HG03571 (cell line): ENCODE results near the gene TIMP2.
"Not testable (repeated sequence)": the region's sequence is repeated elsewhere in the genome, so short reads cannot be mapped to it uniquely, and the experiment has no call there.

Source experiments
- ATAC-seq: cut with Tn5 transposase; IDR thresholded peaks from one replicate; pipeline ENCODE4 v1.9.1; 2021; ENCODE audit not compliant: unreplicated experiment

TIMP2 gene

DNA sequence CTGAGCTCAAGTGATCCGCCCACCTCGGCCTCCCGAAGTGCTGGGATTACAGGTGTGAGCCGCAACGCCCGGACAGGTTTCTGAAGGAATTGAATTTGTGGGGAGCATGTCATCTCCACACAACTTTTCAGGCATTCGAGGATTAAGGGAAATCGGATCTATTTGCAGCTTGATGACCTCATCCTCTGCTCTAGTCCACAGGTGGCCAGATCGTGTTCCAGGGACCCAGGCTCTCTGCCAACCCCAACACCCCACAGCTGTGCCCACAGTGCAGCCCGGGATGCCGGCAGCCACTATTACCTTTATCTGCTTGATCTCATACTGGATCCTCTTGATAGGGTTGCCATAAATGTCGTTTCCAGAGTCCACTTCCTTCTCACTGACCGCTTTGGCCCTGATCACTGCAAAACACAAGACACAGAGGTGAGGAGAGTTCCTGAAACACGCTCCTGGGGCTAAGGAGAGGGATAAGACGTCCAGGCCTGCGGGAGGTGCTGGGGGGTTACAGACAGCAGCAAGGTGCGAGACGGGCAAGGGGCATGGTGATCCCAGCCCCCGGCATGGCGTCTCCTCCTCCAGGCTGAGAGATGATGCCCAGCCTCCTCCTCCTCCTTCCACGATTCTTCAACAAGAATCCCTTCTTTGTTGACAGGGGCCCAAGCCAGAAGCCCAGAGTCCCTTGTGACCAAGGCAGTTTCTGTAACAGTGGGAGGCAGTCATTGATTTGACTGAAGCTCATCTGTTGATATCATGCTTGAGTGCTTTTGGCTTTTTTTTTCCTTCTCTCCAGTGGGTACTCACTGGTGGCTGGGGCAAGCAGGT, 51.5 kb downstream of the TIMP2 start:
- ATAC-seq, result no peak

DNA sequence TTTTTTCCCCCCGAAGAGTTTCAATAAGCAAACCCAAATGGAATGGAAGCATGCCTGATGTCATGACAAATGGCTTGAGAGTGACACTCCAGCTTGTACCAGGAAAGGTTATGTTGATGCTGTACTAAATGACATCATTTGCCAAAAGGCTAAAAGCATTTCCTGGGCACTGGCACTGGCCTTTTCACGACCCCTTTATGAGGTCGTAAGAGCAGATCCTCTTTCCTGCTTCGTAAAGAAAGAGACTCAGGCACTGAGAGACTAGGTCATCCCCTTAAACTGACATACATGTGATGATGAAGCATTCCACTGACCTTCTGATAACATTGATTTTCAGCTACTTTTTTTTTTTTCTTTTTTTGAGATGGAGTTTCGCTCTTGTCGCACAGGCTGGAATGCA, 52.7 kb downstream of the TIMP2 start:
- ATAC-seq, result no peak

DNA sequence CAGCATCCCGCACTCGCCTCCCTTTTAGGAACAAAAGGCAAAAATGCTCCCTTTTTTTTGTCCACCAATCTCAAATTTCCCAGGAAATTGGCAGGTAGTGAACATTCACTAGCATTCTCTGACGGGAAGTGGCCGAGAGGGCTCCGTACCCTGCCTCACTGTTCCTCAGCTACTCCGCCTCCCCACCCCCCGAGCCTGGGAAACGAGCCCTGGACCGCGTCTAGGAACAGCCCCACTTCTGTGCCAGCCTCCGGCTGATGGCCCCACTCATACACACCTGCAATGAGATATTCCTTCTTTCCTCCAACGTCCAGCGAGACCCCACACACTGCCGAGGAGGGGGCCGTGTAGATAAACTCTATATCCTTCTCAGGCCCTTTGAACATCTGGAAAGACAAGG, 54.6 kb downstream of the TIMP2 start:
- ATAC-seq, result no peak

DNA sequence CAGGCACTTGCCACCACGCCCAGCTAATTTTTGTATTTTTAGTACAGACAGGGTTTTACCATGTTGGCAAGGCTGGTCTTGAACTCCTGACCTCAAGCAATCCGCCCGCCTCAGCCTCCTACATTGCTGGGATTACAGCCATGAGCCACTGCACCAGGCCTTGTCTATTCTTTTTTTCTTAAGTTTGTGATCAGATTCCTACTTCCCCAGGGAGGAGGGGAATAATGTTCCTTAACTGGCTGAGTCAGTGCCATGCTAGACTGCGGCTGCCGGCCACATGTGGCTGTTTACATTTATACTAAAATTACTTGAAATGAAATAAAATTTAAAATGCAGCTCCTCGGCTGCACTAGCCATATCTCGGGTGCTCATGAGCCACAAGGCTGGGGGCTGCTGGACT, 56.8 kb downstream of the TIMP2 start:
- ATAC-seq, result no peak

DNA sequence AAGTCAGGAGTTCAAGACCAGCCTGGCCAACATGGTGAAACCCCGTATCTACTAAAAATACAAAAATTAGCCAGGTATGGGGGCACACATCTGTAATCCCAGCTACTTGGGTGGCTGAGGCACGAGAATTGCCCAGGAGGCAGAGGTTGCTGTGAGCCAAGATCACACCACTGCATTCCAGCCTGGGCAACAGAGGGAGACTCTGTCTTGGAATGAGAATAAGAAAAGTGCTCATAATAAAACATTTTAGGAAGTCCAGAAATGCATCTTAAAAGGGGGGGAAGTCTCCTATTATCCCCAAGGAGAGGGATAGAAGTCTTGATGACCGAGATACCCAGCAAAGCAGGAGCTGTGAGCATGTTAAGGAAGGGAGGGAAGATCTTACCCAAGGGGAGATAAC, 58.1 kb downstream of the TIMP2 start:
- not testable (repeated sequence) for ATAC-seq

DNA sequence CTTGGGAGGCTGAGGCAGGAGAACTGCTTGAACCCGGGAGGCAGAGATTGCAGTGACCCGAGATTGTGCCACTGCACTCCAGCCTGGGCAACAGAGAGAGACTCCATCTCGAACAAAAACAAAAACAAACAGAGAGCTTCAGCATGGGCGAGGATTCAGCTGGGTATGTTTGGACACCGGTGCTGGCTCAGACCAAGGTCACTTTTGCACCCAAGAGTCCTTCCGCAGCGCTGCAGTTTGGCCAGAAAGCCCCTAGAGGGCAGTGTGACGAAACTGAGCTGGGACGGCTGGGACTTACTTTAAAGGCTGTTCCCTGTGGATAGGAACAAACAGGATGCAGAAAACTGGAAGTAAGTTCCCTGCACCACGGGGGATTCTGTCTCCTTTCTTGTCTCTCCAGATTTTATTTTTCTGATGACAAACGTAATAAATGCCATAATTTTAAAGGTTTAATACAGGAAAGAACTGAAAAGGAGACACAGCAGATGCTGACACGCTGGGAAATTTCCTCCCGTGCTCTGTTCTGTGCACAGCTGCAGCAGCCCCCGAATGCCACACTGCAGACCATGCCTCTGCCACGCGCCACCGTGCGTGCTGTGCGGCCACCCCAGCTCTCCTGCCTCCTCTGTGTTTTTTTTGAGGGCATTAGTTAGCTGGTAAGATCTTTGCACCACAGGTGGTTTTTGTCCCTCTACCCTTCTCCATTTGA, 59.4 kb downstream of the TIMP2 start:
- ATAC-seq, result no peak

DNA sequence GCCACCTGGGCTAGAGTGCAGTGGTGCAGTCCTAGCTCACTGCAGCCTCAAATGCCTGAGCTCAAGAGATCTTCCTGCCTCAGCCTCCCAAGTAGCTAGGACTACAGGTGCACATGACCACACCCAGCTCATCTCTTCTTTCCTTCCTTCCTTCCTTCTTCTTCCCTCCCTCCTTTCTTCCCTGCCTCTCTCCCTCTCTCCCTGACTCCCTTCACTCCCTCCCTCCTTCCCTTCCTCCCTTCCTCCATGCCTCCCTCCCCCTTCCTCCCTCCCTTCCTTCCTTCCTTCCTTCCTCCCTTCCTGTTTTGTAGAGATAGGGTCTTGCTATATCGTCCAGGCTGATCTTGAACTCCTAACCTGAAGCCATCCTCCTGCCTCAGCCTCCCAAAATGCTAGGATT, 61.1 kb downstream of the TIMP2 start:
- no peak for ATAC-seq

DNA sequence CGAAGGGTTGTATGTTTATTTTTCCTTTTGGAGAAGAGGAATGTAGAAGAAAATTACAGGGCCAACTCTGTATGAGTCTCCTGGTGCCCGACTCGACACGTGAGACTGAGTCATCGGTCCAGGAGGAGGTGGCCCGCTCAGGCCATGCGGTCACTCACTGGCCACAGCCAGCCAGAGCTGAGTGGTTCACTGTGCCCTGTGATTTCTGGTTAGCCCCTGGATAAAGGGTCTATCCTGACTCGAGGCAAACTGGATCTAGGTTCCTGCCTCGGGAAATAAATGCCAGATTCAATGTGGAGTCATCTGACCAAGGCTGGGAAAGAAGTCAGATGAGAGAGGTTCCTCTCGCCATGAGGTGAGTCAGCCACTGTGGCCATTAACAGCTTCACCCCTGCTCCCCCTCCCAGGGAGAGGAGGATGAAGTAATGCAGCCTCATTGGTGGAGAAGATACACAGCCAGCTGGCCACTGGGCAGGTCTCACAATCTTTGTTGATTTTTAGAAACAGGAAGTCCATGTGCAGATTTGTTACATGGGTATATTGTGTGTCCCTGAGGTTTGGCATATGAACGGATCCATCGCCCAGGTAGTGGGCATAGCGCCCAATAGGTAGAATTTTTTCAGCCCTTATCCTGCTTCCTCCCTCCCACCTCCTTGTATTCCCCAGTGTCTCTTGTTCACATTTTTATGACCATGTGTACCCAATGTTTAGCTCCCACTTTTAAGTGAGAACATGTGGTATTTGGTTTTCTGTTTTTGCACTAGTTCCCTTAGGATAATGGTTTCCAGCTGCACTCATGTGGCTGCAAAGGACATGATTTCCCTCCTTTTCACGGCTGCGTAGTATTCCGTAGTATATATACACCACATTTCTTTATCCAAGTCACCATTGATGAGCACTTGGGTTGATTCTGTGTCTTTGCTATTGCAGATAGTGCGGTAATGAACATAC, 62.8 kb downstream of the TIMP2 start:
- no peak for ATAC-seq

DNA sequence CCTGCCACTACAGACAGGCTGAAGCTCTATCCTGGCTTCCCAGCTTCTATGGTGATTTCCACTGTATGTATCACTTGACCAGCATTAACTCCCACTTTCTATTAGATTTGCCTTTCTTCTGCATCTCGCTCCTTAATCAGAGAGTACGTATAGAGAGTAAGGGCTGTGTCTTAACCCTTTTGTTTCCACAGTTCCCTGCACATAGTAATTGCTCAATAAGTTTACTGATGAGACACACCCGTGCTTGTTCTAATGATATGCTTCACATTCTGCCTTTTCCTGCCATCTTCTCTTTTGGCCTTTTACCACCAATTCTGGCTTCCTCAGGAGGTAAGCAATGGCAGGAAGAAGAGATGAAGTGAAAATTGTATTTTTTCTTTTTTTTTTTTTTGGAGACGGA, 64.0 kb downstream of the TIMP2 start:
- ATAC-seq, result no peak

DNA sequence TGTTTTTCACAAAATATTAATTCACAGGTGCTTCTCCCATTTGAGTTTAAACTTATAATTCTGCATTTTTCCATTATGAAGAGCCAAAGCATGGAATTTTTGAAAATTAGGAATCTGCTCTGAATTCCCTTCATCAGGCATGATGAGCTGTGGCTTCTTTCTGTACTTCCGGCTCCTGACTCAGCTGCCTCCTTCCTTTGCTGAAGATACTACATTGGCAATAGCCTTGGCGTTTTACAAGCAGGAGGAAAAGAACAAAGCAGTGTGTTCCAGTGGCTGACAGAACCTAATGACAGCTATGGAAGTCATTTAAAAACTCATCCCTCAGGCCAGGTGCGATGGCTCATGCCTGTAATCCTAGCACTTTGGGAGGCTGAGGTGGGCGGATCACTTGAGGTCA, 66.1 kb downstream of the TIMP2 start:
- no peak for ATAC-seq

DNA sequence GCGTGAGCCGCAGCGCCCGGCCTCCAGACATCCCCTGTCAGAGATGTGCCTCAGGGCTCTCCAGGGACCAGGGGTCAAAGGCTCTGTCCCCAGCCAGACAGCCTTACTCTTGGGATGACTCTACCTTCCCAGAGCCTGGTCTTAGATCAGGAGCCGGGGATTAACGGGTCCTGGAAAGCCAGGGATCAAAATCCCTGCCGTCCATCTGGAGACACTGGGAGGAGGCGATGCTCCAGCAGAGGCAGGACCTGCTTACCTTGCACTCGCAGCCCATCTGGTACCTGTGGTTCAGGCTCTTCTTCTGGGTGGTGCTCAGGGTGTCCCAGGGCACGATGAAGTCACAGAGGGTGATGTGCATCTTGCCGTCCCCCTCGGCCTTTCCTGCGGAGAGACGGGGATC, 67.9 kb downstream of the TIMP2 start:
- no peak for ATAC-seq

DNA sequence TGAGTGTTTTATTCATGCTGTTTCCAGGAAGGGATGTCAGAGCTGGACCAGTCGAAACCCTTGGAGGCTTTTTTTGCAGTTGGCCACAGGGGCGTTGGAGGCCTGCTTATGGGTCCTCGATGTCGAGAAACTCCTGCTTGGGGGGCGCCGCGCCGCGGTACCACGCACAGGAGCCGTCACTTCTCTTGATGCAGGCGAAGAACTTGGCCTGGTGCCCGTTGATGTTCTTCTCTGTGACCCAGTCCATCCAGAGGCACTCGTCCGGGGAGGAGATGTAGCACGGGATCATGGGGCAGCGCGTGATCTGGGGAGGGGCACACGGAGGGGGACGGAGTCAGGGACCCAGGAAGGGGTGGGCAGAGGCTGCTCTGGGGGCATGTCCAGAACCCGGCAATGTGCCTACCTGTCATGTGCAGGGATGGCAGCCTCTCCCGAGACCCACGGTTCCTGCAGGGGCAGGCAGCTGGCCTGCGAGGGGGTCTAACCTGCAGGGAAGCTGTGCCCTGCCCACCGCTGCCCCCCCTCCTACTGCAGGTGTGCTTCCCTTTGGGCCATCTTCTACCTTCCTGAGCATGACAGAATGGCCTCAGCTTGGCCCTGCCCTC, 69.5 kb downstream of the TIMP2 start:
- no peak for ATAC-seq

DNA sequence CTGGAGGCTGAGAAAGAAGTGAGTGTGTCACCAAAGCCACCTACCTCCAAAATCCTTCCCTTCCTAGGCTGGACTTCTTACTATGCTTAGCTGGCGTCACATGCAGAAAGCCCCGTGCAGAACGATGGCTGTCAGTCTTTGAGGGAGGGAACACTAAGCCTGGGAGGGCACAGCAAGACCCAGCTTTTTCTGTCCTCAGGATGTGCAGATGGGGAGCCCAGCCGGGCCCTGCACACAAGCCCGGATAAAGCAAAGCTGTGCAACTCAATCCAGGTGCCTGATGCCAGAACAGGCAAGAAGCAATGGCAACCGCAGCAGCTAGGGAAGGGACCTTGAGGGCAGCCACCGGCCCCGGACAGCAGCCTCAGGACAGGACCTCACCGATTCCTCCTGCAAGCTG, 70.7 kb downstream of the TIMP2 start:
- ATAC-seq, result no peak

DNA sequence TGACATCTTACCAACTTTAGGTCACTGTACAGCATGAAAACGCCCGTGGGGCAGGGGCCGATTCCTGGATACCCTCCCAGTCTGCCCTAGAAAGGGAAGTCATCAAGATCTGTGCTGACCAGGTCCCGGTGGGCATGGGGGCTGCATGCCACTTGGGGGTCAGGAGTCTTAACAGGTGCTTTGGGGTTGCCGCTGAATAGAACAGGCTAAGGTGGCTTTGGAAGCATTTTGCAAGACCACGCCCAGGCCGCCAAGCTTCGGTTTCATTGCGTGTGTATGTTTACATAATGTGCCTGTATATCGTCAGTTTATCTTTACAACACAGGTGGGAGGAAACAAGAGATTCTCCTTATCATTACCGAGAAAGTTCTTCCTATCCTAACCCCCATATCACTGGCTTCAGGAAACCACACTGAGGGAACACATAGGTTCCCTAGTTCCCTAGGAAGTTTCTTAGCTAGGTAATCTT, 71.2 kb downstream of the TIMP2 start:
- no peak for ATAC-seq

DNA sequence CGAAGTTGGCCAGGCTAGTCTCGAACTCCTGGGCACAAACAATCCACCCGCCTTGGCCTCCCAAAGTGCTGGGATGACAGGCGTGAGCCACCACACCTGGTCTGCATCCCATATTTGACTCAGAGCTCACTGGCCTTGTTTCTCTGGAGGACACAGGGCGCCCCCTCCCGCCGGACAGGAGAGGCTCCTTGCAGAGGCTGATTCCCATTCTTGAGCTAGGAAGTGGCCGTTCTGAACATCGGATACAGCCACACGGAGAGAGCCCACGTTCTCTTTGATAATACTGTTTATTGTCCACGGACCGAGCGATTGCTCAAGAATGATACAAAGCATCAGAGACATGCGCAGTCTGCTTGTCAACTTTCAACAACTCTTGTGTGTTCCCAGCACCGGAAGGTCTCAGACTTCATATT, 72.5 kb downstream of the TIMP2 start:
- ATAC-seq, result no peak

DNA sequence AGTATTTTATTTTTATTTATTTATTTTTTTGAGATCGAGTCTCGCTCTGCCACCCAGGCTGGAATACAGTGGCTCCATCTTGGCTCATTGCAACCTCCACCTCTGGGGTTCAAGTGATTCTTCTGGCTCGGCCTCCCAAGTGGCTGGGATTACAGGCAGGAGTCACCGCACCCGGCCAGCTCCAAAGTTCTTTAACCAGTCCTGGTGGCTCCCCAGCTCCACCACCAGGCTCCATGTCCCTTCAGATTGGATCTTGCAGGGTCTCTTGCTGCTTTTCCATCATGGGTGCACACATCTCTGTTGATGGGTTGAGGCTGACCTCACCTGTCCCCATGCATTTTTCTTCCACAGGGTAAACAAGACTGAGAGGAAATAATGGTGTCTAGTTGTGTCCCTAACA, 76.2 kb downstream of the TIMP2 start:
- ATAC-seq, result no peak

DNA sequence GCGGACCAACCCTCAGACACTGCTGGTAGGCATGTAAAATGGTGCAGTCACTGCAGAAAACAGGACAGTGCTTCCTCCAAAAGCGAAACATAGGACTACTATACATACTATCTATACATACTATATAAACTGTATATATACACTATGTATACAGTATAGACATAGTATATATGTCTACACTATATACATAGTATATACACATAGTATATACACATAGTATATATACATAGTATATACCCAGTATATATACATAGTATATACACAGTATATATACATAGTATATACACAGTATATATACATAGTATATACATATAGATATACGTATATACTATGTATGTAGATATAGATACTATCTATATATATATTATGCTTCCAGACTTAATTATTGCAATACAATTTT, 78.1 kb downstream of the TIMP2 start:
- ATAC-seq, result no peak

DNA sequence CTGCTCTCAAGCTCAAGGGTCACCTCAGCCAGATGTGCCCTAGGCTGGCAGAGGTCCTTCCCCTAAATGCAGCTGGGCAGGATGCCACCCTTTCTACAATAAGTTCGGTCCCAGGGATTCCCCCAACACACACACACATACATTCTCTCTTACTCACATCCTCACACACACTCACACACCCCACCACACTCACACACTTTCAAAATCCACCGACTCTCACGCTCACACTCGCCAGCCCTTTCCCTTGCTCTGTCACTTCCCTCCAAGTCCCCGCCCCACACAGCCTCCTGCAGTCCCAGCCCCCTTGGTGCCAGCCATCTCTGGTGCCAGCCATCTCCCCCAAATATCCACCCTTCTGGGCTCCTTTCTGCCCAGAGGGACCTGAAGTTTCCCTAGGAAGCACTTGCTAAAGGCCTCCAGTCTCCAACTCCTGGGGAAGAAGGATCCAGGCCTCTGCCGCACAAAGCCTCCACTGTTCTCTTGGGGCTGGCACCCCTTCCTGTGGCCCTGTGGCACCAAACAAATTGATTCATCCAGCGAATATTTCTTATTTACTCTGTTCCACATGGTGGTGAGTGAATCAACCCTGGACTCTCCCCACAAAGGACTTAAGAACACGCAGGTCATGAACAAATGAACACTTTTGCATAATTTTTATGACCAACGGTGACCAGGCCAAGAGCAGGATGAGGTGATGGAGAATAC, 80.7 kb downstream of the TIMP2 start:
- no peak for ATAC-seq

DNA sequence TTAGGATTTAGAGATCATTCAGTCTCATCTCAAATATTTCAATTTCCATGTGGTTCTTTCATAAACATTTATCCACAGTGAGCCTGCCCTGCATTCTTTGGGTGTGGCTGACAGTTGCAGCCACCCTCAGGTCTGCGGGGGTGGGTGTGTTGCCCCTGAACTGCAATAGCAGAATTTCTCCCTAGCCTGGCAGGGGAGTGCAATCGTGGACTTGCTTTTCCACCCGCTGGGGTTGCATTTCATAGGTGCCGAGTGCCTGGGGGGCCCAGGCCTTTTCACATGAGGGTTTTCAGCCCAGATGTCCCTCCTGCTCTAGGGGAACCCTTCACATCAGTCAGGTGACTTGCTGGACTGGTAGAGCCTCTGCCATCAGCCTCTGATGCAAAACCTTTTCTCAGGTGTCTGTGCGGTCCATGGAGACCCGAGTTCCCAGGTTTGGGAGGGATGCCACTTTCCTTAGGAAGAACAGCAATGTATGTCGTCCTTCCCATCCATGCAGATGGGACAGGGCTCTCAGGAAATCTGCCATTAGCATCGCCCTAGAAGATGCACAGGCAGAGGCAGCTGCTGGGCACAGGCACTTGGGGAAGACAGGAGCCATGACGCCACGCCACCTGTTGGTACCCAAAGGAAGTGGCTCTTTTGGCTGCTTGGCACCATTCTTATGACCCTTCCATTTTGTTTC, 82.2 kb downstream of the TIMP2 start:
- ATAC-seq, result no peak
